GM12892 (cell line): ENCODE data around the gene TNFRSF1B.

ENCODE experiments used
- POLR2A ChIP-seq: IDR thresholded peaks from 2 replicates; pipeline ENCODE4 v1.6.1; 2011; ENCODE audit warnings: low read depth, low read length, control low read depth
- TAF1 ChIP-seq: IDR thresholded peaks from 2 replicates; pipeline ENCODE4 v1.6.1; 2011; ENCODE audit warnings: low read depth, mild to moderate bottlenecking, control low read depth, low read length, borderline replicate concordance

DNA sequence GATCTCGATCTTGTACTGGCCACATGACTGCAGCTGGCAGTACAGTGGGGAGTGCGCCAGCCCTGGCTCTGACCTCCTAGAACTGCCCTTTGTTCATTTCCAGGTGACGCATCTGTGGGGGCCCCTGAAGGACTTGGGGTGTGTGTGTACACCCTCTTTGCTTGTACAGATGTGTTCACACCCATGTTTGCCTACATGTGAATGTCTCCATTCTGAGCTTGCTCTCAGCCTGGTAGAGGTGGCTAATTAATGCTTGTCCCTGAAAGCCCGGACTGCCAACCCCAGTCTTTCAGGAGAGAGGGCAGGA, 19.8 kb downstream of the TNFRSF1B start:
- TF ChIP-seq POLR2A (no peak), TAF1 (no peak)
